Activated naive CD8-positive, alpha-beta T cell (primary cell): Measurements from ENCODE around the gene CSMD2.

Experiments
- H3K27ac Mint-ChIP-seq: one replicate; pipeline ENCODE4 v1.8.0; 2021; ENCODE audit warnings: mixed read lengths
- H3K27me3 Mint-ChIP-seq: one replicate; pipeline ENCODE4 v1.8.0; 2021; ENCODE audit warnings: mixed read lengths
- H3K36me3 Mint-ChIP-seq: one replicate; pipeline ENCODE4 v1.8.0; 2021; ENCODE audit warnings: mixed read lengths
- H3K4me1 Mint-ChIP-seq: one replicate; pipeline ENCODE4 v1.8.0; 2021; ENCODE audit warnings: low read depth, mixed read lengths
- H3K4me3 Mint-ChIP-seq: one replicate; pipeline ENCODE4 v1.8.0; 2021; ENCODE audit warnings: mild to moderate bottlenecking, mixed read lengths
- H3K9me3 Mint-ChIP-seq: one replicate; pipeline ENCODE4 v1.8.0; 2021; ENCODE audit warnings: low read depth, mixed read lengths

CSMD2 gene

GRCh38 chr1:33826311-33826710, 338.7 kb downstream of the CSMD2 start:
- Mint-ChIP-seq H3K4me1 (no peaks in the 10 kb centered on the region), H3K9me3 (no peaks in the 10 kb centered on the region), H3K4me3 (no peak overlapping the region), H3K27me3 (peaks cover 11% of the 10 kb centered on the region), H3K27ac (no peak overlapping the region), H3K36me3 (no peaks in the 10 kb centered on the region)

GRCh38 chr1:33825506-33825905, 339.5 kb downstream of the CSMD2 start:
- Mint-ChIP-seq H3K9me3 (no peaks in the 10 kb centered on the region), H3K4me3 (no peak overlapping the region), H3K36me3 (no peaks in the 10 kb centered on the region), H3K27me3 (peaks cover 11% of the 10 kb centered on the region), H3K27ac (no peak overlapping the region), H3K4me1 (no peaks in the 10 kb centered on the region)

- H3K27ac Mint-ChIP-seq = no peak overlapping the region
- no peaks in the 10 kb centered on the region for H3K36me3 Mint-ChIP-seq
- peaks cover 11% of the 10 kb centered on the region for H3K27me3 Mint-ChIP-seq
- no peaks in the 10 kb centered on the region for H3K9me3 Mint-ChIP-seq
- no peak overlapping the region for H3K4me3 Mint-ChIP-seq
- H3K4me1 Mint-ChIP-seq = no peaks in the 10 kb centered on the region
Observed at GRCh38 chr1:33824971-33825370, 340.1 kb downstream of the CSMD2 start.

- no peaks in the 10 kb centered on the region for H3K4me1 Mint-ChIP-seq
- no peaks in the 10 kb centered on the region for H3K9me3 Mint-ChIP-seq
- no peak overlapping the region for H3K4me3 Mint-ChIP-seq
- no peak overlapping the region for H3K27ac Mint-ChIP-seq
- H3K36me3 Mint-ChIP-seq = no peaks in the 10 kb centered on the region
- peaks cover 11% of the 10 kb centered on the region for H3K27me3 Mint-ChIP-seq
Observed at GRCh38 chr1:33824321-33824720, 340.7 kb downstream of the CSMD2 start.

- H3K4me1 Mint-ChIP-seq = no peaks in the 10 kb centered on the region
- H3K36me3 Mint-ChIP-seq = no peaks in the 10 kb centered on the region
- no peak overlapping the region for H3K27ac Mint-ChIP-seq
- H3K9me3 Mint-ChIP-seq = no peaks in the 10 kb centered on the region
- no peak overlapping the region for H3K4me3 Mint-ChIP-seq
- H3K27me3 Mint-ChIP-seq = peaks cover 11% of the 10 kb centered on the region
Observed at GRCh38 chr1:33823830-33824229, 341.2 kb downstream of the CSMD2 start.

- H3K27me3 Mint-ChIP-seq = peaks cover 11% of the 10 kb centered on the region
- no peaks in the 10 kb centered on the region for H3K4me1 Mint-ChIP-seq
- no peak overlapping the region for H3K4me3 Mint-ChIP-seq
- H3K36me3 Mint-ChIP-seq = no peaks in the 10 kb centered on the region
- H3K27ac Mint-ChIP-seq = no peak overlapping the region
- no peaks in the 10 kb centered on the region for H3K9me3 Mint-ChIP-seq
Observed at GRCh38 chr1:33823401-33823800, 341.6 kb downstream of the CSMD2 start.

GRCh38 chr1:33822396-33822795, 342.6 kb downstream of the CSMD2 start:
- H3K4me3 Mint-ChIP-seq = no peak overlapping the region
- no peaks in the 10 kb centered on the region for H3K9me3 Mint-ChIP-seq
- H3K36me3 Mint-ChIP-seq = no peaks in the 10 kb centered on the region
- peaks cover 10% of the 10 kb centered on the region for H3K27me3 Mint-ChIP-seq
- no peaks in the 10 kb centered on the region for H3K4me1 Mint-ChIP-seq
- no peak overlapping the region for H3K27ac Mint-ChIP-seq

GRCh38 chr1:33821291-33821690, 343.7 kb downstream of the CSMD2 start:
- Mint-ChIP-seq H3K4me3 (no peak overlapping the region), H3K27ac (no peak overlapping the region), H3K27me3 (peaks cover 4% of the 10 kb centered on the region), H3K4me1 (no peaks in the 10 kb centered on the region), H3K9me3 (no peaks in the 10 kb centered on the region), H3K36me3 (no peaks in the 10 kb centered on the region)

GRCh38 chr1:33820804-33821203, 344.2 kb downstream of the CSMD2 start:
- Mint-ChIP-seq H3K27ac (no peak overlapping the region), H3K27me3 (peaks cover 4% of the 10 kb centered on the region), H3K4me1 (no peaks in the 10 kb centered on the region), H3K9me3 (no peaks in the 10 kb centered on the region), H3K4me3 (no peak overlapping the region), H3K36me3 (no peaks in the 10 kb centered on the region)

GRCh38 chr1:33819913-33820311, 345.1 kb downstream of the CSMD2 start:
- peaks cover 7% of the 10 kb centered on the region for H3K27me3 Mint-ChIP-seq
- H3K36me3 Mint-ChIP-seq = no peaks in the 10 kb centered on the region
- no peaks in the 10 kb centered on the region for H3K4me1 Mint-ChIP-seq
- H3K27ac Mint-ChIP-seq = no peak overlapping the region
- no peak overlapping the region for H3K4me3 Mint-ChIP-seq
- no peaks in the 10 kb centered on the region for H3K9me3 Mint-ChIP-seq

- Mint-ChIP-seq H3K9me3 (no peaks in the 10 kb centered on the region), H3K27me3 (peaks cover 9% of the 10 kb centered on the region), H3K36me3 (no peaks in the 10 kb centered on the region), H3K4me1 (no peaks in the 10 kb centered on the region), H3K4me3 (no peak overlapping the region), H3K27ac (no peak overlapping the region)
Observed at GRCh38 chr1:33819290-33819912, 345.6 kb downstream of the CSMD2 start.

- no peak overlapping the region for H3K4me3 Mint-ChIP-seq
- H3K36me3 Mint-ChIP-seq = no peaks in the 10 kb centered on the region
- H3K9me3 Mint-ChIP-seq = no peaks in the 10 kb centered on the region
- no peak overlapping the region for H3K27ac Mint-ChIP-seq
- H3K4me1 Mint-ChIP-seq = no peaks in the 10 kb centered on the region
- H3K27me3 Mint-ChIP-seq = peaks cover 10% of the 10 kb centered on the region
Observed at GRCh38 chr1:33818071-33818470, 347.0 kb downstream of the CSMD2 start.

GRCh38 chr1:33815061-33815460, 350.0 kb downstream of the CSMD2 start:
- Mint-ChIP-seq H3K27me3 (peaks cover 9% of the 10 kb centered on the region), H3K4me3 (no peak overlapping the region), H3K36me3 (no peaks in the 10 kb centered on the region), H3K9me3 (no peaks in the 10 kb centered on the region), H3K4me1 (no peaks in the 10 kb centered on the region), H3K27ac (no peak overlapping the region)

- Mint-ChIP-seq H3K4me3 (no peak overlapping the region), H3K27me3 (peaks cover 9% of the 10 kb centered on the region), H3K27ac (no peak overlapping the region), H3K4me1 (no peaks in the 10 kb centered on the region), H3K36me3 (no peaks in the 10 kb centered on the region), H3K9me3 (peaks cover 4% of the 10 kb centered on the region)
Observed at GRCh38 chr1:33814166-33814565, 350.9 kb downstream of the CSMD2 start.

- Mint-ChIP-seq H3K27ac (no peak overlapping the region), H3K9me3 (peaks cover 25% of the 10 kb centered on the region), H3K36me3 (no peaks in the 10 kb centered on the region), H3K4me3 (no peak overlapping the region), H3K27me3 (peaks cover 14% of the 10 kb centered on the region), H3K4me1 (no peaks in the 10 kb centered on the region)
Observed at GRCh38 chr1:33810571-33810970, 354.5 kb downstream of the CSMD2 start.

GRCh38 chr1:33805988-33806387, 359.0 kb downstream of the CSMD2 start:
- Mint-ChIP-seq H3K9me3 (peaks cover 25% of the 10 kb centered on the region), H3K27me3 (peaks cover 6% of the 10 kb centered on the region), H3K4me1 (no peaks in the 10 kb centered on the region), H3K27ac (no peak overlapping the region), H3K4me3 (no peak overlapping the region), H3K36me3 (no peaks in the 10 kb centered on the region)
